Neural cell (in vitro differentiated cells): ENCODE results near the gene CELA2A. TPM values are rescaled to one million over a fixed set of nuclear protein-coding genes. Genes with fewer than 3 reads are reported as not detected.
"Not testable (repeated sequence)": the region's sequence is repeated elsewhere in the genome, so short reads cannot be mapped to it uniquely, and the experiment has no call there.

Experiments
- H2AFZ ChIP-seq: fragments of 200-600, 300-800 bp; sonication (generic), shearing (Covaris generic); 2 replicates; pipeline ENCODE4 v1.6.0; 2014; ENCODE audit warnings: low read depth, mild to moderate bottlenecking, antibody characterized with exemption, low read length, moderate library complexity
- H3F3A ChIP-seq: fragments of 200-600 bp; shearing (Covaris generic); 2 replicates; pipeline ENCODE4 v1.6.1; 2016; ENCODE audit warnings: mild to moderate bottlenecking, moderate library complexity, mixed read lengths, antibody characterized with exemption, low read length; ENCODE audit not compliant: insufficient read depth, poor library complexity, severe bottlenecking
- H3K27ac ChIP-seq: fragments of 200-600, 300-800 bp; sonication (generic), shearing (Covaris generic); 2 replicates; pipeline ENCODE4 v1.5.1; 2014; ENCODE audit warnings: mild to moderate bottlenecking, low read length, moderate library complexity
- H3K27me3 ChIP-seq: fragments of 300-800, 200-600 bp; sonication (generic), shearing (Covaris generic); 2 replicates; pipeline ENCODE4 v1.6.0; 2014; ENCODE audit warnings: mild to moderate bottlenecking, low read depth, low read length, moderate library complexity; ENCODE audit not compliant: insufficient read depth
- H3K36me3 ChIP-seq: fragments of 300-800, 200-600 bp; sonication (generic), shearing (Covaris generic); 2 replicates; pipeline ENCODE4 v1.5.1; 2014; ENCODE audit warnings: mild to moderate bottlenecking, antibody characterized with exemption, low read length, moderate library complexity; ENCODE audit not compliant: insufficient read depth
- H3K4me2 ChIP-seq: fragments of 300-800, 200-600 bp; sonication (generic), shearing (Covaris generic); 2 replicates; pipeline ENCODE4 v1.6.0; 2014; ENCODE audit warnings: mild to moderate bottlenecking, low read length
- H3K4me3 ChIP-seq: fragments of 300-800, 200-600 bp; sonication (generic), shearing (Covaris generic); 2 replicates; pipeline ENCODE4 v1.5.1; 2014; ENCODE audit warnings: mild to moderate bottlenecking, low read length, moderate library complexity
- H3K79me2 ChIP-seq: fragments of 200-600 bp; shearing (Covaris generic); replicated peaks from 2 replicates; pipeline ENCODE4 v1.6.0; 2014; ENCODE audit warnings: mild to moderate bottlenecking, low read length, moderate library complexity; ENCODE audit not compliant: insufficient read depth
- H3K9ac ChIP-seq: fragments of 300-800, 200-600 bp; sonication (generic), shearing (Covaris generic); 2 replicates; pipeline ENCODE4 v1.6.1; 2016; ENCODE audit warnings: mild to moderate bottlenecking, low read length, mixed read lengths
- H3K9me2 ChIP-seq: fragments of 200-600 bp; shearing (Covaris generic); 2 replicates; pipeline ENCODE4 v1.6.1; 2016; ENCODE audit warnings: mild to moderate bottlenecking, low read length, mixed read lengths; ENCODE audit not compliant: insufficient read depth
- H3K9me3 ChIP-seq: fragments of 200-600, 300-800 bp; sonication (generic), shearing (Covaris generic); 2 replicates; pipeline ENCODE4 v1.6.1; 2016; ENCODE audit warnings: mild to moderate bottlenecking, mixed run types, low read length, moderate library complexity, mixed read lengths
- H4K20me1 ChIP-seq: fragments of 200-600 bp; shearing (Covaris generic); 2 replicates; pipeline ENCODE4 v1.6.1; 2016; ENCODE audit warnings: mild to moderate bottlenecking, mixed run types; ENCODE audit not compliant: insufficient read depth
- EP300 ChIP-seq: fragments of 450-650 bp; conservative IDR thresholded peaks from 2 replicates; pipeline ENCODE4 v1.6.1; 2014; ENCODE audit warnings: antibody characterized with exemption, mild to moderate bottlenecking, moderate library complexity; ENCODE audit not compliant: poor library complexity, severe bottlenecking
- EZH2 ChIP-seq: fragments of 200-600, 300-800 bp; shearing (Covaris generic), sonication (generic); IDR thresholded peaks from 2 replicates; pipeline ENCODE4 v1.6.1; 2014; ENCODE audit warnings: antibody characterized with exemption, low read length, borderline replicate concordance, mild to moderate bottlenecking; ENCODE audit not compliant: insufficient read depth, poor library complexity, severe bottlenecking
- MXI1 ChIP-seq: fragments of 450-650 bp; conservative IDR thresholded peaks from 2 replicates; pipeline ENCODE4 v1.6.1; 2014; ENCODE audit warnings: antibody characterized with exemption, mild to moderate bottlenecking; ENCODE audit not compliant: poor library complexity, severe bottlenecking
- POLR2AphosphoS5 ChIP-seq: IDR thresholded peaks from 2 replicates; pipeline ENCODE4 v1.6.1; 2012
- RAD21 ChIP-seq: fragments of 450-650 bp; conservative IDR thresholded peaks from 2 replicates; pipeline ENCODE4 v1.6.1; 2014; ENCODE audit warnings: antibody characterized with exemption, mild to moderate bottlenecking, moderate library complexity
- REST ChIP-seq: IDR thresholded peaks from 2 replicates; pipeline ENCODE4 v1.6.1; 2012; ENCODE audit warnings: borderline replicate concordance
- SMC3 ChIP-seq: fragments of 450-650 bp; conservative IDR thresholded peaks from 2 replicates; pipeline ENCODE4 v1.6.1; 2014; ENCODE audit warnings: antibody characterized with exemption, mild to moderate bottlenecking, moderate library complexity; ENCODE audit not compliant: poor library complexity
- TAF1 ChIP-seq: IDR thresholded peaks from 2 replicates; pipeline ENCODE4 v1.6.1; 2012; ENCODE audit warnings: low read depth
- polyA plus RNA-seq: library from polyadenylated mRNA; depleted of rRNA; stranded (reverse); fragments of >200 nt; gene quantifications from 2 replicates; pipeline ENCODE4 v1.2.3, GENCODE V29; 2014
- TF ChIP-seq, protein P1 (sequence below): fragments of 450-650 bp; IDR thresholded peaks from 2 replicates; pipeline ENCODE4 v1.5.1; 2014; ENCODE audit warnings: antibody characterized with exemption, mild to moderate bottlenecking, moderate library complexity; ENCODE audit not compliant: poor library complexity, severe bottlenecking

CELA2A gene
- polyA plus RNA-seq, 1 donor from 2014 or later = not detected

GRCh38 chr1:15468145-15468544 lies 11.6 kb downstream of the CELA2A start:
- Histone ChIP-seq H3K9me3 (no peaks in the 10 kb centered on the region), H3K4me3 (no peak overlapping the region), H3K79me2 (no peaks in the 10 kb centered on the region), H3K36me3 (no peaks in the 10 kb centered on the region), H4K20me1 (no peaks in the 10 kb centered on the region), H2AFZ (no peak overlapping the region), H3F3A (no peaks in the 10 kb centered on the region), H3K27me3 (no peaks in the 10 kb centered on the region), H3K9me2 (no peaks in the 10 kb centered on the region), H3K4me2 (no peak overlapping the region), H3K27ac (no peak overlapping the region), H3K9ac (no peak overlapping the region)
- TF ChIP-seq, protein P1, sequence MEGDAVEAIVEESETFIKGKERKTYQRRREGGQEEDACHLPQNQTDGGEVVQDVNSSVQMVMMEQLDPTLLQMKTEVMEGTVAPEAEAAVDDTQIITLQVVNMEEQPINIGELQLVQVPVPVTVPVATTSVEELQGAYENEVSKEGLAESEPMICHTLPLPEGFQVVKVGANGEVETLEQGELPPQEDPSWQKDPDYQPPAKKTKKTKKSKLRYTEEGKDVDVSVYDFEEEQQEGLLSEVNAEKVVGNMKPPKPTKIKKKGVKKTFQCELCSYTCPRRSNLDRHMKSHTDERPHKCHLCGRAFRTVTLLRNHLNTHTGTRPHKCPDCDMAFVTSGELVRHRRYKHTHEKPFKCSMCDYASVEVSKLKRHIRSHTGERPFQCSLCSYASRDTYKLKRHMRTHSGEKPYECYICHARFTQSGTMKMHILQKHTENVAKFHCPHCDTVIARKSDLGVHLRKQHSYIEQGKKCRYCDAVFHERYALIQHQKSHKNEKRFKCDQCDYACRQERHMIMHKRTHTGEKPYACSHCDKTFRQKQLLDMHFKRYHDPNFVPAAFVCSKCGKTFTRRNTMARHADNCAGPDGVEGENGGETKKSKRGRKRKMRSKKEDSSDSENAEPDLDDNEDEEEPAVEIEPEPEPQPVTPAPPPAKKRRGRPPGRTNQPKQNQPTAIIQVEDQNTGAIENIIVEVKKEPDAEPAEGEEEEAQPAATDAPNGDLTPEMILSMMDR = no peak
- TF ChIP-seq RAD21 = no peak
- no peak for TF ChIP-seq REST
- TF ChIP-seq EP300 = no peak
- TF ChIP-seq EZH2 = no peak
- TF ChIP-seq TAF1 = no peak
- TF ChIP-seq MXI1 = no peak
- no peak for TF ChIP-seq SMC3
- no peak for TF ChIP-seq POLR2AphosphoS5

- no peak overlapping the region for H3K27ac ChIP-seq
- H3K4me2 ChIP-seq = no peak overlapping the region
- H3K36me3 ChIP-seq = no peaks in the 10 kb centered on the region
- H4K20me1 ChIP-seq = no peaks in the 10 kb centered on the region
- H3K27me3 ChIP-seq = no peaks in the 10 kb centered on the region
- no peaks in the 10 kb centered on the region for H3K9me3 ChIP-seq
- H2AFZ ChIP-seq = no peak overlapping the region
- H3K4me3 ChIP-seq = no peak overlapping the region
- no peak overlapping the region for H3K9ac ChIP-seq
- H3F3A ChIP-seq = no peaks in the 10 kb centered on the region
- H3K79me2 ChIP-seq = no peaks in the 10 kb centered on the region
- no peaks in the 10 kb centered on the region for H3K9me2 ChIP-seq
- TF ChIP-seq, protein P1 = no peak
- TF ChIP-seq TAF1 = no peak
Measured at GRCh38 chr1:15469361-15469760, 12.8 kb downstream of the CELA2A start.

GRCh38 chr1:15469821-15470448 lies 13.4 kb downstream of the CELA2A start:
- H3K27me3 ChIP-seq, H3K27ac ChIP-seq, H3K4me3 ChIP-seq, H3F3A ChIP-seq, H3K9me2 ChIP-seq, H3K79me2 ChIP-seq, H3K4me2 ChIP-seq, H3K36me3 ChIP-seq, H3K9me3 ChIP-seq, H4K20me1 ChIP-seq, H2AFZ ChIP-seq, H3K9ac ChIP-seq: not testable (repeated sequence)

DNA sequence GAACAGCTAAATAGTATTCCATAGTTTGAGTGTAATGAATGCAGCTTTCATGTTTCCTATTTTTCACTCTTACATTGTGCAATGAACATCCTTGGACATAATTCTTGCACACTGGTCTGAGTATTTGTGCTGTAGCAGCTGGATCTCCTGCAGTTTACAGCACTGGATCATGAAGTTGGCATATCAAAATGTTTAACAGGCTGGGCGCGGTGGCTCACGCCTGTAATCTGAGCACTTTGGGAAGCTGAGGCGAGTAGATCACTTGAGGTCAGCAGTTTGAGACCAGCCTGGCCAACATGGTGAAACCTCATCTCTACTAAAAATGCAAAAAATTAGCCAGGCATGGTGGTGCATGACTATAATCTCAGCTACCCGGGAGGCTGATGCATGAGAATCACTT lies 14.5 kb downstream of the CELA2A start:
- H2AFZ ChIP-seq, H3F3A ChIP-seq, H3K9ac ChIP-seq, H3K79me2 ChIP-seq, H3K9me2 ChIP-seq, H3K4me2 ChIP-seq, H4K20me1 ChIP-seq, H3K36me3 ChIP-seq, H3K27ac ChIP-seq, H3K27me3 ChIP-seq, H3K9me3 ChIP-seq, H3K4me3 ChIP-seq: not testable (repeated sequence)
